Left ventricle myocardium inferior (tissue), 1 donor: Measurements from ENCODE around the gene ZNF804A. TPM values are rescaled to one million over a fixed set of nuclear protein-coding genes. Genes with fewer than 3 reads are reported as not detected.
"Not testable (repeated sequence)": the region's sequence is repeated elsewhere in the genome, so short reads cannot be mapped to it uniquely, and the experiment has no call there.

Source experiments
- DNase-seq: peaks from one replicate; pipeline ENCODE4 v3.0.0-alpha.2; 2020
- H3K27ac ChIP-seq: fragments of 200-600 bp; replicated peaks from 2 replicates; pipeline ENCODE4 v1.8.0; 2021
- H3K27me3 ChIP-seq: fragments of 200-600 bp; 2 replicates; pipeline ENCODE4 v1.8.0; 2021; ENCODE audit warnings: low read depth
- H3K36me3 ChIP-seq: fragments of 200-600 bp; 2 replicates; pipeline ENCODE4 v1.8.0; 2021
- H3K4me1 ChIP-seq: fragments of 200-600 bp; 2 replicates; pipeline ENCODE4 v1.8.0; 2021
- H3K4me3 ChIP-seq: fragments of 200-600 bp; 2 replicates; pipeline ENCODE4 v1.8.0; 2021; ENCODE audit warnings: mild to moderate bottlenecking, moderate library complexity
- H3K9me3 ChIP-seq: fragments of 200-600 bp; replicated peaks from 2 replicates; pipeline ENCODE4 v1.8.0; 2021
- intact Hi-C: fragments of 100-400 bp; cut with micrococcal nuclease; formaldehyde crosslinking; loops from one replicate; pipeline ENCODE4 v1.11.0; 2022
- total RNA-seq: library from RNA; stranded (reverse); fragmentation: NEBNext Ultra II Directional; extraction: Animal tissue kit (Norgen Biotek cat#: 25700); gene quantifications from one replicate; pipeline ENCODE4 v1.2.1, GENCODE V29; 2021
- TF ChIP-seq, protein P1 (sequence below): fragments of 200-600 bp; IDR thresholded peaks from 2 replicates; pipeline ENCODE4 v1.8.0; 2021; ENCODE audit warnings: antibody characterized with exemption, mild to moderate bottlenecking, borderline replicate concordance
- donor health status: DM: no; HTN: yes; CAD: no; lungs with severe emphysema.

The ZNF804A gene
- total RNA-seq, 1 donor from 2014 or later = not detected

DNA sequence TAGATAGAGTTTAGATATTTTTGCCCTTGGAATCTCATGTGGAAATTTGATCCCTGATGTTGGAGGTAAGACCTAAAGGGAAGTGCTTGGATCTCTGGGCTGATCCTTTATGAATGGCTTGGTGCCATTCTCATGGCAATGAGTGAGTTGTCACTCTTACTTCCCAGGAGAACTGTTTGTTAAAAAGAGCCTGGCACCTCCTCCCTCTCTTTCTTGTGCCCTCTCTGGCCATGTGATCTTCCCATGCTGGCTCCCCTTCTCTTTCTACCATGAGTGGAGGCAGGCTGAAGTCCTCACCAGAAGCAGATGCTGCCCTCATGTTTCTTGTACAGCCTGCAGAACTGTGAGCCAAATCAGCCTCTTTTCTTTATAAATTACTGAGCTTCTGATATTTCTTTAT lies 276.9 kb downstream of the ZNF804A start:
- Histone ChIP-seq H3K36me3 (no peaks in the 10 kb centered on the region), H3K27ac (no peak overlapping the region), H3K4me1 (no peaks in the 10 kb centered on the region), H3K9me3 (no peaks in the 10 kb centered on the region), H3K4me3 (no peak overlapping the region), H3K27me3 (no peaks in the 10 kb centered on the region)
- no peak for DNase-seq
- intact Hi-C loops = no loop called here
- TF ChIP-seq, protein P1, sequence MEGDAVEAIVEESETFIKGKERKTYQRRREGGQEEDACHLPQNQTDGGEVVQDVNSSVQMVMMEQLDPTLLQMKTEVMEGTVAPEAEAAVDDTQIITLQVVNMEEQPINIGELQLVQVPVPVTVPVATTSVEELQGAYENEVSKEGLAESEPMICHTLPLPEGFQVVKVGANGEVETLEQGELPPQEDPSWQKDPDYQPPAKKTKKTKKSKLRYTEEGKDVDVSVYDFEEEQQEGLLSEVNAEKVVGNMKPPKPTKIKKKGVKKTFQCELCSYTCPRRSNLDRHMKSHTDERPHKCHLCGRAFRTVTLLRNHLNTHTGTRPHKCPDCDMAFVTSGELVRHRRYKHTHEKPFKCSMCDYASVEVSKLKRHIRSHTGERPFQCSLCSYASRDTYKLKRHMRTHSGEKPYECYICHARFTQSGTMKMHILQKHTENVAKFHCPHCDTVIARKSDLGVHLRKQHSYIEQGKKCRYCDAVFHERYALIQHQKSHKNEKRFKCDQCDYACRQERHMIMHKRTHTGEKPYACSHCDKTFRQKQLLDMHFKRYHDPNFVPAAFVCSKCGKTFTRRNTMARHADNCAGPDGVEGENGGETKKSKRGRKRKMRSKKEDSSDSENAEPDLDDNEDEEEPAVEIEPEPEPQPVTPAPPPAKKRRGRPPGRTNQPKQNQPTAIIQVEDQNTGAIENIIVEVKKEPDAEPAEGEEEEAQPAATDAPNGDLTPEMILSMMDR = no peak

DNA sequence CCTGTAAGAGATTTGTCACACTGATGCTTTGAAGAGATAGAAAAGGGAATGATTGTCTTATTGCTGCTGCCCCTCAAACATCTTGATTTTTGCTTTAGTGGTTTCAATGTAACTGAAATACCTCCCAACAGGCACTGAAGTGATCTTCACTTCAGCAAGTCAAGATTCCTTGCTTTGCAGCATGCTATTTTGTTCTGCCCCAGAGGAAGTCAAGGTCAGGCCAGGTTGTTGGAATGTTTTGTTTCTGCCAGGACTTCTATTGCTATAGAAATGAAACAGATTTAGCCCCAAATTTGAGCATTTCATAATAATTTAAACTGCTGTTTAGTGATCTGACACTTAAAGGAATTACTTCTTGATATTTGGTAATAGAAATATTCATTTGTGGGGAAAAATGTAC lies 277.6 kb downstream of the ZNF804A start:
- no peak overlapping the region for H3K4me3 ChIP-seq
- intact Hi-C loops = no loop called here
- no peak for DNase-seq
- no peaks in the 10 kb centered on the region for H3K36me3 ChIP-seq
- H3K9me3 ChIP-seq = no peaks in the 10 kb centered on the region
- H3K4me1 ChIP-seq = no peaks in the 10 kb centered on the region
- TF ChIP-seq, protein P1 = no peak
- no peaks in the 10 kb centered on the region for H3K27me3 ChIP-seq
- no peak overlapping the region for H3K27ac ChIP-seq

DNA sequence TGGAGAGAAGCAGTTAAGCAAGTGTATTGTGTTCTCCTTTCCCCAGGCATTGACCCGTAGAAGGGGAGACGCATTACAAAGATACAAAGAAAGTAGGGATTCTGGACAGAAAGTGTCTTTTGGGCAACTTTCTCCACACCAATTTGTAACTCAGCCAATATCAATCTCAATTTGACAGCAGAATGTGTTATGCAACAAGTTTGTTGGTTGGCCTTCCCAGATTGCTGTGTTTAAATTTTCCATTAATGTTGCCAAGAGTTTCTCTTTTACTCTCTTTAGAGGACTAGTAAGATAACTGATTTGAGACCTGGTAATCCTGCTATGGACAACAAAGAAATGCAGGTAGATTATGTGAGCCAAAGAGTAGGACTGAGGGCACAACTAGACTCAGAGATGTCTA lies 279.6 kb downstream of the ZNF804A start:
- intact Hi-C loops = no loop called here
- Histone ChIP-seq H3K36me3 (no peaks in the 10 kb centered on the region), H3K27me3 (no peaks in the 10 kb centered on the region), H3K4me3 (no peak overlapping the region), H3K9me3 (peaks cover 3% of the 10 kb centered on the region), H3K27ac (no peak overlapping the region), H3K4me1 (no peaks in the 10 kb centered on the region)
- no peak for DNase-seq
- TF ChIP-seq, protein P1 = no peak

DNA sequence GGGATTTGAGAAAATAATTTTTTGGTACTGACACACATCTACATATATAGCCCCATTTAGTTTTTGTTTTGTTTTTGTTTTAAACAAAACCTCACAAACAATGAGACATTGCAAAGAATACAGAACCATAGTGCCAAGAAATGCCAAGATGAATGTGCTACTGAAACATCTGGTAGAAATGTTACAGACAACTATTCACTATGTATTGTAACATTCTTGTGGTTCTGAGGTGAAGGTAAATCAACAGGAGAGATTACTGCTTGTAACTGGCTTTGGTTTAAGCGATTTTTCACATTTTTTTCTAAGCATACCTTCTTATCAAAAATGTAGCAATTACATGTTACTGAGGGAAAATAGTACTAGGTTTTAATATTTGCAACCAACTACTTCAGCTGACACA lies 281.3 kb downstream of the ZNF804A start:
- no peak for DNase-seq
- intact Hi-C loops = no loop called here
- H3K9me3 ChIP-seq = peaks cover 20% of the 10 kb centered on the region
- no peak overlapping the region for H3K4me3 ChIP-seq
- H3K4me1 ChIP-seq = no peaks in the 10 kb centered on the region
- no peaks in the 10 kb centered on the region for H3K27me3 ChIP-seq
- TF ChIP-seq, protein P1 = no peak
- no peak overlapping the region for H3K27ac ChIP-seq
- no peaks in the 10 kb centered on the region for H3K36me3 ChIP-seq

DNA sequence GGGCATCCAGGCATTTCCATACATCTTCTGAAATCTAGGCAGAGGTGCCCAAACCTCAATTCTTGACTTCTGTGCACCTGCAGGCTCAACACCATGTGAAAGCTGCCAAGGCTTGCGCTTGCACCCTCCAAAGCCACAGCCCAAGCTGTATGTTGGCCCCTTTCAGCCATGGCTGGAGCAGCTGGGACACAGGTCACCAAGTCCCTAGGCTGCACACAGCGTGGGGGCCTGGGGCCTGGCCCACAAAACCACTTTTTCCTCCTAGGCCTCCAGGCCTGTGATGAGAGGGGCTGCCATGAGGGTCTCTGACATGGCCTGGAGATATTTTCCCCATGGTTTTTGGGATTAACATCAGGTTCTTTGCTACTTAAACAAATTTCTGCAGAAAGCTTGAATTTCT lies 288.3 kb downstream of the ZNF804A start:
- H3K4me3 ChIP-seq, H3K36me3 ChIP-seq, H3K27ac ChIP-seq, intact Hi-C loops, DNase-seq, H3K4me1 ChIP-seq, H3K27me3 ChIP-seq: not testable (repeated sequence)
- H3K9me3 ChIP-seq = peaks cover 54% of the 10 kb centered on the region

DNA sequence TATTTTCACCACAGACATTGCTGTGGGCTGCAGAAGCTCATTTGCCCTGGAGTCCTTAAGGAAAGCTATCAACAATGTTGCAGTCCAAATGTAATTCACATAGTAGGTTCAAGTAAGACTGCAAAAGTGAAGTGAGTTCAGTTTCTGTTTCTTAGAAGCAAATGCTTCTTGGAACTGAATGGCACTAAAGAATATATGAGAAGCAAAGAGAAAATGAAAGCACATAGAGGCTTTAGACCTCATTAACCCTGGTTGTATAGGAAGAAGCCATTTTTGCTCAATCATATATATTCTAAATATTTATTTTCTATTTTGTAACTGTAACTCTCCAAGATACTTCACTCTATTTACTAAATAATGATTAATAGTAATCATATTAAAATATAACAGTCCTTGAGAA lies 292.0 kb downstream of the ZNF804A start:
- DNase-seq = no peak
- Histone ChIP-seq H3K36me3 (no peaks in the 10 kb centered on the region), H3K9me3 (peaks cover 28% of the 10 kb centered on the region), H3K27ac (no peak overlapping the region), H3K4me3 (no peak overlapping the region), H3K27me3 (no peaks in the 10 kb centered on the region), H3K4me1 (no peaks in the 10 kb centered on the region)
- intact Hi-C loops = no loop called here
- TF ChIP-seq, protein P1 = no peak
